Mammary epithelial cell (primary cell): ENCODE results near the gene AGL.

Experiments used
- CTCF ChIP-seq, 2 donors: IDR thresholded peaks in 1 of 2; conservative IDR thresholded peaks in 1 of 2; 2 replicates each; pipeline ENCODE4 v1.5.1; 2011 to 2012; ENCODE audit warnings: inconsistent platforms in 2 of 2, low read length in 2 of 2, mild to moderate bottlenecking in 2 of 2, control low read depth in 1 of 2, low read depth in 1 of 2; ENCODE audit not compliant: insufficient read depth in 1 of 2; ENCODE audit errors: extremely low read depth in 1 of 2
- EZH2 ChIP-seq: IDR thresholded peaks from 2 replicates; pipeline ENCODE4 v1.6.1; 2012; ENCODE audit warnings: low read length, inconsistent platforms, borderline replicate concordance

GRCh38 chr1:99872063-99872462 lies 21.9 kb downstream of the AGL start:
- TF ChIP-seq CTCF (conservative IDR thresholded peaks at IDR 0.05 in 1 of 2, IDR thresholded peaks at IDR 0.05 in 1 of 2; ENCODE audit: extremely low read depth in 1 of 2, insufficient read depth in 1 of 2, low read depth in 1 of 2, low read length in 2 of 2) (no peak), EZH2 (no peak)
